CD8-positive, alpha-beta memory T cell (primary cell): ENCODE results near the gene MPST. TPM values are rescaled to one million over a fixed set of nuclear protein-coding genes. Genes with fewer than 3 reads are reported as not detected.

Experiments used
- CTCF ChIA-PET: fragments of 350-600 bp; sonication (Branson Sonifier 250); formaldehyde crosslinking; loops from one replicate; lab custom pipeline; 2021; ENCODE audit warnings: antibody characterized with exemption; lab: Charles Lee
- POLR2A ChIA-PET: fragments of 350-600 bp; sonication (Branson Sonifier 250); formaldehyde crosslinking; loops from one replicate; lab custom pipeline; 2021; ENCODE audit warnings: antibody characterized with exemption; lab: Charles Lee
- DNase-seq, 5 donors: peaks; one replicate each; pipeline versions ENCODE4 v3.0.0 to v3.0.0-alpha.2; 2020 to 2022; ENCODE audit warnings: mixed read lengths in 1 of 5
- H3K27ac ChIP-seq: one replicate; pipeline ENCODE4 v1.7.0; 2013; ENCODE audit warnings: low read depth, mild to moderate bottlenecking, low read length, moderate library complexity
- H3K27me3 ChIP-seq: 2 replicates; pipeline ENCODE4 v1.7.0; 2013; ENCODE audit warnings: low read length, mild to moderate bottlenecking; ENCODE audit not compliant: insufficient read depth, poor library complexity, severe bottlenecking
- H3K36me3 ChIP-seq: 2 replicates; pipeline ENCODE4 v1.7.0; 2013; ENCODE audit warnings: mild to moderate bottlenecking, low read length, moderate library complexity; ENCODE audit not compliant: insufficient read depth
- H3K4me1 ChIP-seq: 2 replicates; pipeline ENCODE4 v1.7.0; 2013; ENCODE audit warnings: mild to moderate bottlenecking, low read length, moderate library complexity; ENCODE audit not compliant: insufficient read depth
- H3K4me3 ChIP-seq: 2 replicates; pipeline ENCODE4 v1.7.0; 2013; ENCODE audit warnings: mild to moderate bottlenecking, low read length
- H3K9me3 ChIP-seq: 2 replicates; pipeline ENCODE4 v1.7.0; 2013; ENCODE audit warnings: mild to moderate bottlenecking, low read length
- H3K27ac Mint-ChIP-seq, 8 donors: one replicate each; pipeline ENCODE4 v1.8.0; 2020 to 2021; ENCODE audit warnings: mixed read lengths in 8 of 8, mild to moderate bottlenecking in 6 of 8, inconsistent platforms in 3 of 8, moderate library complexity in 3 of 8
- H3K27me3 Mint-ChIP-seq, 2 donors: one replicate each; pipeline ENCODE4 v1.8.0; 2020 to 2021; ENCODE audit warnings: mixed read lengths in 2 of 2, mild to moderate bottlenecking in 1 of 2, moderate library complexity in 1 of 2
- H3K36me3 Mint-ChIP-seq, 3 donors: one replicate each; pipeline ENCODE4 v1.8.0; 2020 to 2021; ENCODE audit warnings: mixed read lengths in 3 of 3, inconsistent platforms in 1 of 3, mild to moderate bottlenecking in 1 of 3
- H3K4me1 Mint-ChIP-seq, 3 donors: one replicate each; pipeline ENCODE4 v1.8.0; 2020 to 2021; ENCODE audit warnings: mixed read lengths in 3 of 3, inconsistent platforms in 1 of 3, mild to moderate bottlenecking in 1 of 3
- H3K4me3 Mint-ChIP-seq, 7 donors: one replicate each; pipeline ENCODE4 v1.8.0; 2020 to 2021; ENCODE audit warnings: mixed read lengths in 7 of 7, mild to moderate bottlenecking in 6 of 7, moderate library complexity in 4 of 7, inconsistent platforms in 2 of 7
- H3K9me3 Mint-ChIP-seq, 5 donors: one replicate each; pipeline ENCODE4 v1.8.0; 2020 to 2022; ENCODE audit warnings: mixed read lengths in 5 of 5, mild to moderate bottlenecking in 3 of 5, moderate library complexity in 2 of 5, inconsistent platforms in 1 of 5
- polyA plus RNA-seq: library from polyadenylated mRNA; unstranded; fragments of 300-500 nt; fragmentation: Illumina TruSeq; gene quantifications from one replicate; pipeline ENCODE4 v1.2.3, GENCODE V29; 2021
- total RNA-seq, 2 experiments: library from RNA; stranded (reverse); gene quantifications; one replicate each; pipeline ENCODE4 v1.2.3, GENCODE V29; 2021

Gene MPST
- total and polyA plus RNA-seq, 3 experiments from 2014 or later: 16.6 to 20.0 (median 17.8) TPM

- Mint-ChIP-seq H3K27me3 (peaks cover 8 to 10% of the 10 kb centered on the region in 2 donors), H3K4me1 (peaks cover 7 to 25% (median 7%) of the 10 kb centered on the region in 3 donors), H3K27ac (peak overlapping the region in 1 of 8 donors; percentile 33), H3K4me3 (no peak overlapping the region), H3K36me3 (peaks cover 0 to 15% (median 0%) of the 10 kb centered on the region in 3 donors), H3K9me3 (no peaks in the 10 kb centered on the region)
- Histone ChIP-seq H3K4me3 (no peak overlapping the region), H3K36me3 (no peaks in the 10 kb centered on the region), H3K27ac (no peak overlapping the region), H3K27me3 (no peaks in the 10 kb centered on the region), H3K9me3 (no peaks in the 10 kb centered on the region), H3K4me1 (no peaks in the 10 kb centered on the region)
- ChIA-PET CTCF (no interaction called here), POLR2A (no interaction called here)
- DNase-seq: no peak
Measured at GRCh38 chr22:37064553-37064952, 45.0 kb downstream of the MPST start.

GRCh38 chr22:37065180-37065579 lies 45.6 kb downstream of the MPST start:
- POLR2A ChIA-PET: no interaction called here
- CTCF ChIA-PET: no interaction called here

GRCh38 chr22:37065961-37066360 lies 46.4 kb downstream of the MPST start:
- H3K9me3 ChIP-seq: no peaks in the 10 kb centered on the region
- CTCF ChIA-PET: no interaction called here
- Mint-ChIP-seq H3K36me3 (peaks cover 0 to 7% (median 0%) of the 10 kb centered on the region in 3 donors), H3K4me3 (no peak overlapping the region), H3K27ac (no peak overlapping the region), H3K9me3 (no peaks in the 10 kb centered on the region), H3K27me3 (peaks cover 15 to 18% of the 10 kb centered on the region in 2 donors), H3K4me1 (peaks cover under 1 to 11% (median 2%) of the 10 kb centered on the region in 3 donors)
- H3K27ac ChIP-seq: no peak overlapping the region
- H3K4me1 ChIP-seq: no peaks in the 10 kb centered on the region
- DNase-seq: no peak
- no peaks in the 10 kb centered on the region for H3K27me3 ChIP-seq
- POLR2A ChIA-PET: no interaction called here
- no peaks in the 10 kb centered on the region for H3K36me3 ChIP-seq
- H3K4me3 ChIP-seq: no peak overlapping the region

More at GRCh38 chr22:37065180-37065579, 45.6 kb downstream of the MPST start:
- Histone ChIP-seq H3K27ac (no peak overlapping the region), H3K4me1 (no peaks in the 10 kb centered on the region), H3K36me3 (no peaks in the 10 kb centered on the region), H3K27me3 (no peaks in the 10 kb centered on the region), H3K4me3 (no peak overlapping the region), H3K9me3 (no peaks in the 10 kb centered on the region)
- Mint-ChIP-seq H3K4me1 (peaks cover 3 to 19% (median 7%) of the 10 kb centered on the region in 3 donors), H3K9me3 (no peaks in the 10 kb centered on the region), H3K27ac (no peak overlapping the region), H3K27me3 (peaks cover 13 to 16% of the 10 kb centered on the region in 2 donors), H3K36me3 (peaks cover 0 to 11% (median 0%) of the 10 kb centered on the region in 3 donors), H3K4me3 (no peak overlapping the region)
- DNase-seq: no peak

- ChIA-PET POLR2A (no interaction called here), CTCF (no interaction called here)
- H3K9me3 Mint-ChIP-seq: no peaks in the 10 kb centered on the region
- Histone ChIP-seq H3K36me3 (no peaks in the 10 kb centered on the region), H3K27ac (no peak overlapping the region), H3K9me3 (no peaks in the 10 kb centered on the region), H3K4me1 (no peaks in the 10 kb centered on the region), H3K27me3 (no peaks in the 10 kb centered on the region), H3K4me3 (no peak overlapping the region)
- H3K4me3 Mint-ChIP-seq: no peak overlapping the region
- H3K4me1 Mint-ChIP-seq: peaks cover 0 to 4% (median 0%) of the 10 kb centered on the region in 3 donors
- H3K36me3 Mint-ChIP-seq: peaks cover 0 to 5% (median 0%) of the 10 kb centered on the region in 3 donors
- no peak for DNase-seq
- H3K27ac Mint-ChIP-seq: peak overlapping the region in 1 of 8 donors; percentile 78
- H3K27me3 Mint-ChIP-seq: peaks cover 15 to 18% of the 10 kb centered on the region in 2 donors
Measured at GRCh38 chr22:37067428-37067827, 47.9 kb downstream of the MPST start.

- Histone ChIP-seq H3K9me3 (no peaks in the 10 kb centered on the region), H3K27ac (no peak overlapping the region), H3K27me3 (no peaks in the 10 kb centered on the region), H3K4me3 (no peak overlapping the region), H3K4me1 (no peaks in the 10 kb centered on the region), H3K36me3 (no peaks in the 10 kb centered on the region)
- ChIA-PET POLR2A (interaction anchor here (0.5 kb wide), 1 partner anchor 522 kb away, joined by 4 read pairs; no protein-coding TSS in a partner anchor), CTCF (no interaction called here)
- H3K4me3 Mint-ChIP-seq: no peak overlapping the region
- H3K9me3 Mint-ChIP-seq: no peaks in the 10 kb centered on the region
- H3K36me3 Mint-ChIP-seq: peaks cover 0 to 3% (median 0%) of the 10 kb centered on the region in 3 donors
- peak overlapping the region in 1 of 8 donors; percentile 38 for H3K27ac Mint-ChIP-seq
- H3K27me3 Mint-ChIP-seq: peaks cover 15 to 18% of the 10 kb centered on the region in 2 donors
- no peaks in the 10 kb centered on the region for H3K4me1 Mint-ChIP-seq
- no peak for DNase-seq
Measured at GRCh38 chr22:37068859-37069258, 49.3 kb downstream of the MPST start.

- no peak for DNase-seq
- CTCF ChIA-PET: interaction anchor here (0.9 kb wide), 1 partner anchor 129 kb away, joined by 5 read pairs; no protein-coding TSS in a partner anchor
- H3K4me1 ChIP-seq: no peaks in the 10 kb centered on the region
- H3K27me3 ChIP-seq: no peaks in the 10 kb centered on the region
- no peak overlapping the region for H3K27ac Mint-ChIP-seq
- no peak overlapping the region for H3K27ac ChIP-seq
- H3K4me3 Mint-ChIP-seq: no peak overlapping the region
- POLR2A ChIA-PET: no interaction called here
- no peak overlapping the region for H3K4me3 ChIP-seq
- peaks cover 14 to 18% of the 10 kb centered on the region in 2 donors for H3K27me3 Mint-ChIP-seq
- no peaks in the 10 kb centered on the region for H3K4me1 Mint-ChIP-seq
- no peaks in the 10 kb centered on the region for H3K9me3 ChIP-seq
- no peaks in the 10 kb centered on the region for H3K36me3 ChIP-seq
- peaks cover 0 to 2% (median 0%) of the 10 kb centered on the region in 3 donors for H3K36me3 Mint-ChIP-seq
- no peaks in the 10 kb centered on the region for H3K9me3 Mint-ChIP-seq
Measured at GRCh38 chr22:37069319-37069718, 49.8 kb downstream of the MPST start.

- Histone ChIP-seq H3K36me3 (no peaks in the 10 kb centered on the region), H3K4me1 (no peaks in the 10 kb centered on the region), H3K27me3 (no peaks in the 10 kb centered on the region), H3K27ac (no peak overlapping the region), H3K4me3 (no peak overlapping the region), H3K9me3 (no peaks in the 10 kb centered on the region)
- H3K9me3 Mint-ChIP-seq: no peaks in the 10 kb centered on the region
- POLR2A ChIA-PET: interaction anchor here (0.7 kb wide), 1 partner anchor 370 kb away, joined by 3 read pairs; no protein-coding TSS in a partner anchor
- H3K27me3 Mint-ChIP-seq: peaks cover 14 to 20% of the 10 kb centered on the region in 2 donors
- H3K4me1 Mint-ChIP-seq: no peaks in the 10 kb centered on the region
- DNase-seq: no peak
- no peaks in the 10 kb centered on the region for H3K36me3 Mint-ChIP-seq
- peak overlapping the region in 1 of 8 donors; percentile 14 for H3K27ac Mint-ChIP-seq
- H3K4me3 Mint-ChIP-seq: no peak overlapping the region
- CTCF ChIA-PET: interaction anchor here (0.9 kb wide), 1 partner anchor 129 kb away, joined by 5 read pairs; no protein-coding TSS in a partner anchor
Measured at GRCh38 chr22:37069719-37070118, 50.2 kb downstream of the MPST start.

- H3K4me1 Mint-ChIP-seq: no peaks in the 10 kb centered on the region
Measured at GRCh38 chr22:37070334-37070733, 50.8 kb downstream of the MPST start.

More at GRCh38 chr22:37070334-37070733, 50.8 kb downstream of the MPST start:
- Histone ChIP-seq H3K4me1 (no peaks in the 10 kb centered on the region), H3K4me3 (no peak overlapping the region), H3K27ac (no peak overlapping the region), H3K9me3 (no peaks in the 10 kb centered on the region), H3K36me3 (no peaks in the 10 kb centered on the region), H3K27me3 (no peaks in the 10 kb centered on the region)
- no peak for DNase-seq
- no peak overlapping the region for H3K4me3 Mint-ChIP-seq
- peaks cover 14 to 27% of the 10 kb centered on the region in 2 donors for H3K27me3 Mint-ChIP-seq
- no peaks in the 10 kb centered on the region for H3K9me3 Mint-ChIP-seq
- ChIA-PET POLR2A (interaction anchor here (0.7 kb wide), 1 partner anchor 370 kb away, joined by 3 read pairs; no protein-coding TSS in a partner anchor), CTCF (interaction anchor here (0.9 kb wide), 1 partner anchor 128 kb away, joined by 5 read pairs; no protein-coding TSS in a partner anchor)
- H3K36me3 Mint-ChIP-seq: no peaks in the 10 kb centered on the region
- H3K27ac Mint-ChIP-seq: peak overlapping the region in 1 of 8 donors; percentile 9
